K562 (cell line): ENCODE results near the gene ZNF701. TPM values are rescaled to one million over a fixed set of nuclear protein-coding genes. Genes with fewer than 3 reads are reported as not detected.

Source experiments
- ETV6 ChIP-seq, 3 experiments: fragments of 150-350 bp in 1 of 3; sonication (generic) in 1 of 3; formaldehyde crosslinking in 1 of 3; IDR thresholded peaks; 2 replicates each; pipeline versions ENCODE4 v1.6.1 to v1.8.0; 2014 to 2022; ENCODE audit warnings: borderline replicate concordance in 2 of 3, low read depth in 2 of 3, antibody characterized with exemption in 1 of 3, low read length in 1 of 3, mild to moderate bottlenecking in 1 of 3, missing genetic modification reagents in 1 of 3
- GABPA ChIP-seq: fragments of 200-800 bp; sonication (Bioruptor generic); conservative IDR thresholded peaks from 2 replicates; pipeline ENCODE4 v1.6.1; 2016; ENCODE audit warnings: low read depth, missing genetic modification characterization, missing compliant biosample characterization
- HCFC1 ChIP-seq: IDR thresholded peaks from 2 replicates; pipeline ENCODE4 v1.6.1; 2012; ENCODE audit warnings: low read depth, low read length, improper control_type of control experiment
- HDAC1 ChIP-seq, 2 experiments: fragments of 450-650 bp; IDR thresholded peaks; 2 replicates each; pipeline ENCODE4 v1.6.1; 2016 to 2017; ENCODE audit warnings: inconsistent platforms in 1 of 2, mild to moderate bottlenecking in 1 of 2, moderate library complexity in 1 of 2
- JUND ChIP-seq, 2 experiments: IDR thresholded peaks; 2 replicates in 1 of 2; 3 replicates in 1 of 2; pipeline ENCODE4 v1.6.1; 2011; ENCODE audit warnings: borderline replicate concordance in 2 of 2, low read depth in 2 of 2, low read length in 2 of 2, improper control_type of control experiment in 1 of 2, missing biosample characterization in 1 of 2, missing genetic modification characterization in 1 of 2, missing genetic modification reagents in 1 of 2
- RBM34 ChIP-seq: fragments of 200-400 bp; formaldehyde crosslinking; IDR thresholded peaks from 2 replicates; pipeline ENCODE4 v1.6.1; 2018; ENCODE audit warnings: low read length, borderline replicate concordance; ENCODE audit not compliant: insufficient read depth
- SAP30 ChIP-seq: fragments of 200-600 bp; sonication (generic); IDR thresholded peaks from 2 replicates; pipeline ENCODE4 v1.6.1; 2012; ENCODE audit warnings: borderline replicate concordance, low read depth, mild to moderate bottlenecking, moderate library complexity, low read length, control low read depth, inconsistent platforms; ENCODE audit not compliant: insufficient read depth, poor library complexity, severe bottlenecking
- SRSF9 ChIP-seq: fragments of 200-400 bp; formaldehyde crosslinking; IDR thresholded peaks from 2 replicates; pipeline ENCODE4 v1.6.1; 2017; ENCODE audit warnings: low read depth, low read length, borderline replicate concordance
- TBP ChIP-seq: optimal IDR thresholded peaks from 2 replicates; pipeline ENCODE3; 2011; ENCODE audit warnings: low read depth, low read length, improper control_type of control experiment
- TFAM ChIP-seq: fragments of 250-450 bp; sonication (Bioruptor Pico); conservative IDR thresholded peaks from 2 replicates; pipeline ENCODE4 v1.5.0; 2021; ENCODE audit warnings: mild to moderate bottlenecking, moderate library complexity
- ZKSCAN1 ChIP-seq: fragments of 150-350 bp; IDR thresholded peaks from 2 replicates; pipeline ENCODE4 v1.6.1; 2016; ENCODE audit warnings: low read depth, low read length
- ZNF444 ChIP-seq: fragments of 250-450 bp; sonication (Bioruptor Pico); IDR thresholded peaks from 2 replicates; pipeline ENCODE4 v1.4.0; 2020; ENCODE audit warnings: mild to moderate bottlenecking, moderate library complexity
- polyA plus RNA-seq, 8 experiments: library from polyadenylated mRNA; depleted of rRNA in 4 of 8; stranded (reverse) in 5 of 8; unstranded in 3 of 8; fragments of >200 nt; fragmentation: Nextera tagmentation in 2 of 8; fragmentation: Illumina TruSeq in 1 of 8; extraction: Ambion mirVana in 2 of 8; extraction: Trizol in 1 of 8; gene quantifications; 2 replicates each; pipeline versions ENCODE4 v1.2.1 to v1.2.3, GENCODE V29; 2011 to 2014; ENCODE audit warnings: inconsistent platforms in 1 of 8, missing spikeins in 1 of 8
- total RNA-seq, 7 experiments: library from RNA; depleted of rRNA in 6 of 7; stranded (reverse); fragments of >200 nt in 6 of 7; fragmentation: Illumina TruSeq in 2 of 7; extraction: Trizol in 2 of 7; gene quantifications; 2 replicates each; pipeline versions ENCODE4 v1.2.1 to v1.2.3, GENCODE V29; 2011 to 2021; ENCODE audit warnings: low replicate concordance in 1 of 7
- TF ChIP-seq, protein P1 (sequence below), 2 experiments: fragments of 450-650 bp in 1 of 2; IDR thresholded peaks; 2 replicates each; pipeline ENCODE4 v1.6.1; 2011 to 2017; ENCODE audit warnings: low read depth in 2 of 2, antibody characterized with exemption in 1 of 2, borderline replicate concordance in 1 of 2, low read length in 1 of 2, mild to moderate bottlenecking in 1 of 2, mixed read lengths in 1 of 2; ENCODE audit not compliant: control insufficient read depth in 1 of 2
- TF ChIP-seq, protein P2 (sequence below): sonication (generic); formaldehyde crosslinking; IDR thresholded peaks from 2 replicates; pipeline ENCODE4 v1.8.0; 2022; ENCODE audit warnings: mild to moderate bottlenecking, missing genetic modification reagents, borderline replicate concordance

ZNF701 gene
- total and polyA plus RNA-seq, 9 of the 15 experiments (the other 6 are each of a cell fraction or from before 2014, with no cell fraction given), result 5.3 to 15.9 (median 10.1) TPM

DNA sequence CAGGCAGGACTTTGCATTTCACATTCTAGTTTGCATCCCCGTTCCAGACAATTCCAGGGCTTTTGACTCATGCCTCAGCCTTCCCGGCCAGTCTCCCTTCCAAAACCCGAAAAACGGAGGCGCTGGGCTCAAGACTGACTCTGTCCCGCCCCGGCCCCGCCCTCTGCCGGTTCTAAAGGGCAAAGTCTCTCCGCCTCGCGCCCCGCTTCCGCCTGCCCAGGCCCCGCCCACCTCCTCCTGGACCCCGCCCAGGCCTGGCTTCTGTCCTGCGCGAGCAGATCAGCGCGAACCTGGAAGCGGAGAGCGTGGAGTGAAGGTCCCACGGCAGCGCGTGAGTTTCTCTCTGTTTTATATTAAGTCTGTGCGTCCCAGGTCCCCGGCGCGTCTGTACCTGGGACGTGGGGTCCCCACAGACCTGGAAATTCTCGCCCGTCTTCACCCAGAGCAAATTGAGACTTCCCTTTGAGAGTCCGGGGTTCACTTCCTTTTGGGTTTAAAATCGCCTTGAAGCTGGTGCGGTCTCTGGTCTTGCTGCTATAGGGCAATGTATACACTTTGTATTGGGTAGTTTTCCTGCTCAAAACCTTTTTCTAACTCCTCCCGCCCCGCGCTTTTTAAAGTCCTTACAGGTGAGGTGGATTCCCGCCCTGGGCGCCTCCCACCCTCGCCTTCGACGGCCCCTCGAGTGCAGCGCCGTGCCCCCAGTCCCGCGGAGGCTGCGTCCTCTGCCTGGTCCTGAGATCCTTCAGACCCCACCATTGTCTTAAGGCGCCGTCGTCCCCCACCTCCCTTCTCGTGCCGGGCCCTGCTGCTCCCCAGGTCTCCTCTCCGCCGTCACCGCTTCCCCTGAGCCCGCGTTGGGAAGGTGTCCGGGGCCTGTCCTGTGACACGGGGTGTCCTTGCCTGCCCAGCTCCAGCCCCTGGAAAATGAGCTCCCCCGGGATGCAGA lies 31.2 kb downstream of the ZNF701 start (continued):
- TF ChIP-seq SRSF9, result no peak
- no peak for TF ChIP-seq TFAM (CRISPR knock-in tag)
- peak; percentile 49 for TF ChIP-seq SAP30
- TF ChIP-seq, protein P1, sequence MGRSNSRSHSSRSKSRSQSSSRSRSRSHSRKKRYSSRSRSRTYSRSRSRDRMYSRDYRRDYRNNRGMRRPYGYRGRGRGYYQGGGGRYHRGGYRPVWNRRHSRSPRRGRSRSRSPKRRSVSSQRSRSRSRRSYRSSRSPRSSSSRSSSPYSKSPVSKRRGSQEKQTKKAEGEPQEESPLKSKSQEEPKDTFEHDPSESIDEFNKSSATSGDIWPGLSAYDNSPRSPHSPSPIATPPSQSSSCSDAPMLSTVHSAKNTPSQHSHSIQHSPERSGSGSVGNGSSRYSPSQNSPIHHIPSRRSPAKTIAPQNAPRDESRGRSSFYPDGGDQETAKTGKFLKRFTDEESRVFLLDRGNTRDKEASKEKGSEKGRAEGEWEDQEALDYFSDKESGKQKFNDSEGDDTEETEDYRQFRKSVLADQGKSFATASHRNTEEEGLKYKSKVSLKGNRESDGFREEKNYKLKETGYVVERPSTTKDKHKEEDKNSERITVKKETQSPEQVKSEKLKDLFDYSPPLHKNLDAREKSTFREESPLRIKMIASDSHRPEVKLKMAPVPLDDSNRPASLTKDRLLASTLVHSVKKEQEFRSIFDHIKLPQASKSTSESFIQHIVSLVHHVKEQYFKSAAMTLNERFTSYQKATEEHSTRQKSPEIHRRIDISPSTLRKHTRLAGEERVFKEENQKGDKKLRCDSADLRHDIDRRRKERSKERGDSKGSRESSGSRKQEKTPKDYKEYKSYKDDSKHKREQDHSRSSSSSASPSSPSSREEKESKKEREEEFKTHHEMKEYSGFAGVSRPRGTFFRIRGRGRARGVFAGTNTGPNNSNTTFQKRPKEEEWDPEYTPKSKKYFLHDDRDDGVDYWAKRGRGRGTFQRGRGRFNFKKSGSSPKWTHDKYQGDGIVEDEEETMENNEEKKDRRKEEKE (IDR thresholded peaks at IDR 0.05; ENCODE audit: borderline replicate concordance in 1 of 2, control insufficient read depth in 1 of 2, low read depth in 2 of 2, low read length in 1 of 2), result no peak
- no peak for TF ChIP-seq ETV6 (IDR thresholded peaks at IDR 0.05; ENCODE audit: borderline replicate concordance in 1 of 2, low read depth in 2 of 2, low read length in 1 of 2)
- no peak for TF ChIP-seq ETV6 (CRISPR knock-in tag; IDR thresholded peaks at IDR 0.05; ENCODE audit: borderline replicate concordance)
- TF ChIP-seq HCFC1, result peak; percentile 20; the same call in 1 of the 2 replicates
- TF ChIP-seq, protein P2, sequence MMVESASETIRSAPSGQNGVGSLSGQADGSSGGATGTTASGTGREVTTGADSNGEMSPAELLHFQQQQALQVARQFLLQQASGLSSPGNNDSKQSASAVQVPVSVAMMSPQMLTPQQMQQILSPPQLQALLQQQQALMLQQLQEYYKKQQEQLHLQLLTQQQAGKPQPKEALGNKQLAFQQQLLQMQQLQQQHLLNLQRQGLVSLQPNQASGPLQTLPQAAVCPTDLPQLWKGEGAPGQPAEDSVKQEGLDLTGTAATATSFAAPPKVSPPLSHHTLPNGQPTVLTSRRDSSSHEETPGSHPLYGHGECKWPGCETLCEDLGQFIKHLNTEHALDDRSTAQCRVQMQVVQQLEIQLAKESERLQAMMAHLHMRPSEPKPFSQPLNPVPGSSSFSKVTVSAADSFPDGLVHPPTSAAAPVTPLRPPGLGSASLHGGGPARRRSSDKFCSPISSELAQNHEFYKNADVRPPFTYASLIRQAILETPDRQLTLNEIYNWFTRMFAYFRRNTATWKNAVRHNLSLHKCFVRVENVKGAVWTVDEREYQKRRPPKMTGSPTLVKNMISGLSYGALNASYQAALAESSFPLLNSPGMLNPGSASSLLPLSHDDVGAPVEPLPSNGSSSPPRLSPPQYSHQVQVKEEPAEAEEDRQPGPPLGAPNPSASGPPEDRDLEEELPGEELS, result no peak
- TF ChIP-seq JUND (IDR thresholded peaks at IDR 0.05; ENCODE audit: borderline replicate concordance, low read depth, low read length), result peak; percentile 19; the same call in 1 of the 2 replicates
- no peak for TF ChIP-seq JUND (tag; IDR thresholded peaks at IDR 0.05; ENCODE audit: borderline replicate concordance, low read depth, low read length)
- TF ChIP-seq ZKSCAN1, result no peak
- no peak for TF ChIP-seq ZNF444 (CRISPR knock-in tag)
- peak; percentile 22 for TF ChIP-seq TBP
- TF ChIP-seq GABPA, result peak; percentile 52
- no peak for TF ChIP-seq RBM34
- no peak for TF ChIP-seq HDAC1 (IDR thresholded peaks at IDR 0.05)
